Liver (tissue), 9 donors: Measurements from ENCODE around the gene COA1. TPM values are rescaled to one million over a fixed set of nuclear protein-coding genes. Genes with fewer than 3 reads are reported as not detected.

Source experiments
- DNase-seq: peaks from one replicate; pipeline ENCODE4 v3.0.0-alpha.2; 2017; ENCODE audit warnings: low spot score
- H3K27ac ChIP-seq, 2 donors: one replicate each; pipeline ENCODE4 v1.7.0; 2013; ENCODE audit warnings: inconsistent platforms in 2 of 2, low read length in 2 of 2, control low read depth in 1 of 2, low read depth in 1 of 2, mild to moderate bottlenecking in 1 of 2
- H3K27me3 ChIP-seq, 4 donors: one replicate each; pipeline versions ENCODE4 v1.6.1 to v1.7.0; 2013; ENCODE audit warnings: low read length in 3 of 4, inconsistent platforms in 1 of 4, mild to moderate bottlenecking in 1 of 4, moderate library complexity in 1 of 4; ENCODE audit not compliant: control insufficient read depth in 4 of 4, insufficient read depth in 4 of 4
- H3K36me3 ChIP-seq, 4 donors: one replicate each; pipeline versions ENCODE4 v1.6.1 to v1.7.0; 2013; ENCODE audit warnings: low read length in 3 of 4, mild to moderate bottlenecking in 3 of 4, low read depth in 1 of 4, moderate library complexity in 1 of 4; ENCODE audit not compliant: control insufficient read depth in 4 of 4, insufficient read depth in 3 of 4
- H3K4me1 ChIP-seq, 4 donors: one replicate each; pipeline versions ENCODE4 v1.6.1 to v1.7.0; 2013; ENCODE audit warnings: low read length in 3 of 4, mild to moderate bottlenecking in 3 of 4, moderate library complexity in 1 of 4; ENCODE audit not compliant: control insufficient read depth in 4 of 4, insufficient read depth in 4 of 4
- H3K4me3 ChIP-seq, 3 donors: one replicate each; pipeline versions ENCODE4 v1.6.1 to v1.7.0; 2013; ENCODE audit warnings: low read length in 3 of 3, control low read depth in 1 of 3, low read depth in 1 of 3, mild to moderate bottlenecking in 1 of 3
- H3K9ac ChIP-seq, 2 donors: one replicate each; pipeline ENCODE4 v1.7.0; 2013; ENCODE audit warnings: low read length in 2 of 2, mild to moderate bottlenecking in 2 of 2, moderate library complexity in 2 of 2, control low read depth in 1 of 2, low read depth in 1 of 2
- H3K9me3 ChIP-seq, 4 donors: one replicate each; pipeline versions ENCODE4 v1.6.1 to v1.7.0; 2013; ENCODE audit warnings: low read length in 3 of 4; ENCODE audit not compliant: control insufficient read depth in 4 of 4
- EGR1 ChIP-seq, 2 donors: IDR thresholded peaks; 2 replicates each; pipeline ENCODE4 v1.6.1; 2016 to 2018; ENCODE audit warnings: antibody characterized with exemption in 2 of 2, low read depth in 2 of 2
- FOXA1 ChIP-seq: IDR thresholded peaks from 2 replicates; pipeline ENCODE4 v1.6.1; 2016; ENCODE audit warnings: antibody characterized with exemption
- FOXA2 ChIP-seq: IDR thresholded peaks from 2 replicates; pipeline ENCODE4 v1.6.1; 2016; ENCODE audit warnings: antibody characterized with exemption
- GABPA ChIP-seq, 2 donors: IDR thresholded peaks in 1 of 2; conservative IDR thresholded peaks in 1 of 2; 2 replicates each; pipeline ENCODE4 v1.6.1; 2016; ENCODE audit warnings: antibody characterized with exemption in 2 of 2, mild to moderate bottlenecking in 1 of 2, moderate library complexity in 1 of 2
- HNF4A ChIP-seq, 2 donors: conservative IDR thresholded peaks; 2 replicates each; pipeline ENCODE4 v1.6.1; 2016; ENCODE audit warnings: antibody characterized with exemption in 2 of 2, mild to moderate bottlenecking in 2 of 2
- HNF4G ChIP-seq: IDR thresholded peaks from 2 replicates; pipeline ENCODE4 v1.6.1; 2016; ENCODE audit warnings: antibody characterized with exemption
- NR2F2 ChIP-seq: IDR thresholded peaks from 2 replicates; pipeline ENCODE4 v1.6.1; 2016; ENCODE audit warnings: antibody characterized with exemption
- RAD21 ChIP-seq, 2 donors: IDR thresholded peaks; 2 replicates each; pipeline ENCODE4 v1.6.1; 2016; ENCODE audit warnings: antibody characterized with exemption in 2 of 2, mild to moderate bottlenecking in 2 of 2
- RXRA ChIP-seq, 2 donors: IDR thresholded peaks; 2 replicates each; pipeline ENCODE4 v1.6.1; 2017 to 2018; ENCODE audit warnings: antibody characterized with exemption in 2 of 2, mild to moderate bottlenecking in 1 of 2
- SP1 ChIP-seq: IDR thresholded peaks from 2 replicates; pipeline ENCODE4 v1.6.1; 2018; ENCODE audit warnings: antibody characterized with exemption, mild to moderate bottlenecking
- TAF1 ChIP-seq: conservative IDR thresholded peaks from 2 replicates; pipeline ENCODE4 v1.6.1; 2016; ENCODE audit warnings: antibody characterized with exemption, mild to moderate bottlenecking
- YY1 ChIP-seq: IDR thresholded peaks from 2 replicates; pipeline ENCODE4 v1.6.1; 2016; ENCODE audit warnings: antibody characterized with exemption, mild to moderate bottlenecking
- WGBS: extraction: QIAGEN DNeasy Blood & Tissue Kit; methylation state at CpG from one replicate; pipeline ENCODE4 v1.1.7; 2013; 5-methylcytosine and 5-hydroxymethylcytosine counted together
- polyA plus RNA-seq, 2 donors: library from polyadenylated mRNA; stranded (reverse) in 1 of 2; unstranded in 1 of 2; fragments of 200-250 nt in 1 of 2; fragments of >200 nt in 1 of 2; fragmentation: Nextera tagmentation in 1 of 2; extraction: Ambion mirVana in 1 of 2; gene quantifications; one replicate each; pipeline versions ENCODE4 v1.2.1 to v1.2.3, GENCODE V29; 2013 to 2015
- total RNA-seq, 2 donors: library from RNA; depleted of rRNA; stranded (reverse); fragments of >200 nt; gene quantifications; one replicate each; pipeline ENCODE4 v1.2.3, GENCODE V29; 2014
- TF ChIP-seq, protein P1 (sequence below): IDR thresholded peaks from 2 replicates; pipeline ENCODE4 v1.6.1; 2016; ENCODE audit warnings: antibody characterized with exemption
- TF ChIP-seq, protein P2 (sequence below): IDR thresholded peaks from 2 replicates; pipeline ENCODE4 v1.6.1; 2016; ENCODE audit warnings: antibody characterized with exemption
- TF ChIP-seq, protein P3 (sequence below): IDR thresholded peaks from 2 replicates; pipeline ENCODE4 v1.6.1; 2016; ENCODE audit warnings: antibody characterized with exemption
- TF ChIP-seq, protein P4 (sequence below): IDR thresholded peaks from 2 replicates; pipeline ENCODE4 v1.6.1; 2016; ENCODE audit warnings: antibody characterized with exemption, mild to moderate bottlenecking
- TF ChIP-seq, protein P5 (sequence below): fragments of 150-350 bp; IDR thresholded peaks from 2 replicates; pipeline ENCODE4 v1.5.1; 2017; ENCODE audit warnings: improper control_type of control experiment, low read depth, low read length; ENCODE audit not compliant: missing input control
- donor health status: healthy.
- donor health status: healthy.
- donor health status: healthy.
- donor health status: healthy.
- donor health status: healthy.

COA1 gene
- total and polyA plus RNA-seq, 4 donors = 16.6 to 37.8 (median 29.4) TPM

DNA sequence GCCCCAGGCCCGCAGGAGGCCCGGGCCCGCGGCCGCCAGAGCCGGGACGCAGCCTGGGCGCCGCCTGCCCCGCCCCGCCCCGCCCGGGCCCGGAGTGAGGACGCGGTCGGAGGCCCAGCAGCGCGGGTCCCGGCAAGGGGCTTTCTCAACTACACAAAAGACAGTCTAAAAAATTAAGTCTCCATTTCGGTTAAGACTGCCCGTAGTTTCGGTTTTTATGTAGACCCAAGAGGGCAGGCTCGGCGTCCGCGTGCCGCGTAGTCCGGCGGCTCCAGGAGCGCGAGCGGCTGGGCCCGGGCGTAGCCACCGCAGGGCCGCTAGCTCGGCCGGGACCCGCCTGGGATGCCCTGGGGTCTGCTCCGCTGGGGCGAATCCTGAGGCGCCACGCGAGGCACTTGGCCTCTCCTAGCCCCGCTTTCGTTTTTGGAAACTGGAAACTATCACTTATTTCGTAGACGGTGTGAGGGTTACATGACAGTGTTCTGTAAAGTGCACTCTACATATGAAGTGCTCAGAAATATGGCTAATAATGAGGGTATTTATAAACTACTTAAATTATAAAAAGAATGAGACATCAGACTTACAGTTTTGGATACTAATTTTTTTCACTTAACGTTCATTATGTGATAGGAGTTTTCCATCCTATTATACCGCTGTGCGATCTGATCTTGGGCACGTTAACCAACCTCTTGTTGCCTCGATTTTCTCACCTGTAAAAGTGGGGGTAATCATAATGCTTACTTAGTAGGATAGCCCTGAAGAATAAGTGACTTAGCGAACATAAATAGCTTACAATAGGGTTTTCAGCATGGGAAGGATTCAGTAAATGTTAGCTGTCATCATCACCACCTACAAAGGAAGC, 29.7 kb upstream of the COA1 start (continued):
- TF ChIP-seq, protein P1, sequence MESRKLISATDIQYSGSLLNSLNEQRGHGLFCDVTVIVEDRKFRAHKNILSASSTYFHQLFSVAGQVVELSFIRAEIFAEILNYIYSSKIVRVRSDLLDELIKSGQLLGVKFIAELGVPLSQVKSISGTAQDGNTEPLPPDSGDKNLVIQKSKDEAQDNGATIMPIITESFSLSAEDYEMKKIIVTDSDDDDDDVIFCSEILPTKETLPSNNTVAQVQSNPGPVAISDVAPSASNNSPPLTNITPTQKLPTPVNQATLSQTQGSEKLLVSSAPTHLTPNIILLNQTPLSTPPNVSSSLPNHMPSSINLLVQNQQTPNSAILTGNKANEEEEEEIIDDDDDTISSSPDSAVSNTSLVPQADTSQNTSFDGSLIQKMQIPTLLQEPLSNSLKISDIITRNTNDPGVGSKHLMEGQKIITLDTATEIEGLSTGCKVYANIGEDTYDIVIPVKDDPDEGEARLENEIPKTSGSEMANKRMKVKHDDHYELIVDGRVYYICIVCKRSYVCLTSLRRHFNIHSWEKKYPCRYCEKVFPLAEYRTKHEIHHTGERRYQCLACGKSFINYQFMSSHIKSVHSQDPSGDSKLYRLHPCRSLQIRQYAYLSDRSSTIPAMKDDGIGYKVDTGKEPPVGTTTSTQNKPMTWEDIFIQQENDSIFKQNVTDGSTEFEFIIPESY = no peak
- no peak for TF ChIP-seq RXRA (IDR thresholded peaks at IDR 0.05)
- TF ChIP-seq HNF4G = no peak
- no peak for TF ChIP-seq FOXA2
- TF ChIP-seq GABPA (IDR thresholded peaks at IDR 0.05 in 1 of 2, conservative IDR thresholded peaks at IDR 0.05 in 1 of 2) = no peak
- TF ChIP-seq, protein P2, sequence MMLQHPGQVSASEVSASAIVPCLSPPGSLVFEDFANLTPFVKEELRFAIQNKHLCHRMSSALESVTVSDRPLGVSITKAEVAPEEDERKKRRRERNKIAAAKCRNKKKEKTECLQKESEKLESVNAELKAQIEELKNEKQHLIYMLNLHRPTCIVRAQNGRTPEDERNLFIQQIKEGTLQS = no peak
- TF ChIP-seq YY1 = no peak
- no peak for TF ChIP-seq FOXA1
- no peak for TF ChIP-seq TAF1
- TF ChIP-seq NR2F2 = no peak

DNA sequence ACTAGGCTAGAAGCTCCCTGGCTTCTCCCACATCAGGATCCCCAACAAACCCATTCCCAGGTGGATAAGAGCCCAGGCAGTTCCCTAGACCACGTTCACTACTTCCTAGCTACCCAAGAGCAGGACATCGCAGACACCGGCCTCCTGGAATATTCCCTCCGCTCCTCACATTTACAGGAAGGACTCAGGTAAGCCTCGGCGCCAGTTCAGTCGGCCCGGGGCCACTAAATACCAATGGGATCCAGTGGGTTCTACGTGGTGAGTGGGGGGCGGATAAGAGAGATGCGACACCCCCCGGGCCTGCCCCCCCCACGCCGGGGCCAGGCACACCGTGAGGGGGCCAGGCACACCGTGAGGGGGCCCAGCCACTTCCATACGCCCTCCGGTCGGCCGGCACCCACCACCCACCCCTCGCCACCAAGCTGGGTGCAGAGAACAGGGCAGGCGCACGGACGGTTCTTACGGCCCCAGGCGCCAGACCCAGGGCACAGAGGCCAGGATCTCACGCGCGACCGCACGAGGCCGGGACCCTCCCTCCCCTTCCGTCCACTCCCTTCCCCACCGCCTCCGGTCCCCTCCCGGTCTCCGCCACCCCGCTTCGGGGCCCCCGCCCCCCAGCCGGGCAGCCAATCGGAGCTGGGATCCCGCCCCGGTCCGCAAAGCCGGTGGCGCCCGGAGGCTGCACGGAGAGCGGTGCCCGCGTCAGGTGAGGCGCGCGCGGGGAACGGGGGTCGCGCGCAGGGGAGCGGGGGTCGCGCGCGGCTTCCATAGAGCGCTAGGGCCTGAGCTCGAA, 28.9 kb upstream of the COA1 start, which contains the start of gene BLVRA:
Gene BLVRA, plus strand, starts transcription at position 652 of the 793 bp plus-strand sequence. CDS start 12,479 bp downstream, outside the sequence.
- Histone ChIP-seq H3K9me3 (no peaks in the 10 kb centered on the region), H3K9ac (peak within 1 kb of the TSS; percentile 16 to 78), H3K4me3 (peak within 1 kb of the TSS; percentile 58 to 85 (median 79)), H3K27me3 (no peaks in the 10 kb centered on the region), H3K36me3 (no peaks in the 10 kb centered on the region), H3K27ac (peak within 1 kb of the TSS; percentile 54), H3K4me1 (peaks cover 0 to 10% (median 4%) of the 10 kb centered on the region in 4 donors)
- TF ChIP-seq FOXA2 = no peak
- no peak for TF ChIP-seq SP1
- TF ChIP-seq RAD21 (IDR thresholded peaks at IDR 0.05) = no peak
- TF ChIP-seq, protein P3, sequence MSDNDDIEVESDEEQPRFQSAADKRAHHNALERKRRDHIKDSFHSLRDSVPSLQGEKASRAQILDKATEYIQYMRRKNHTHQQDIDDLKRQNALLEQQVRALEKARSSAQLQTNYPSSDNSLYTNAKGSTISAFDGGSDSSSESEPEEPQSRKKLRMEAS = no peak
- TF ChIP-seq, protein P2 = no peak
- TF ChIP-seq TAF1 = no peak
- TF ChIP-seq HNF4A (conservative IDR thresholded peaks at IDR 0.05) = no peak
- 8% methylated on average over 67 of the region's 67 CpGs for WGBS
- DNase-seq = peak; percentile 76

DNA sequence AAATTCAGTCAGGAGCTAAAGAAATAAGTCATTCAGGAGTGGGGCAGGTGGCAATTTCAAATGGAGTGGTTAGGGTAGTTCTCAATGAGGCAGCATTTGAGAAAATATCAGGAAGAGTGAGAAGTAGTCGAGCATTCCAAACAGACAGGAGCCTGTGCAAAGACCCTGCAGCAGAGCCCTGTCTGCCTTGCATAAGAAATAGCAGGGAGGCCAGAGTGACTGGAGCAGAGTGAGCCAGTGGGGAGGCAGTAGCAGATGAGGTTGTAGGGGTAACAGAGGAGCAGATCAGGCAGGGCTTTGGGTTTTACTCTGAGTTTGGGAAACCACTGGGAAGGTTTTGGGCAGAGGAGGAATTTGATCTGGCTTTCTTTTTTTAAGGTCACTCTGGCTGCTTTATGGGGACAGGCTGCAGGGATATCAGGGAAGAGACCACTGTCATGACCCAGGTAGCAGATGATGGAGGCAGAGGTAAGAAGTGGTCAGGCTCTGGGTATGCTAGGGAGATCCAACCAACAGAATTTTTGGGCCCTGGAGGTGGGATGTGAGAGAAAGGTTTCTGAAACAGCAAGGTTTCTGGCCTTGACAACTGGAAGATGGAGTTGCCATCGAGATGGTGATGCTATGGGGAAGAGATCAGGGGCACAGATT, 27.9 kb upstream of the COA1 start:
- no peak for TF ChIP-seq EGR1 (IDR thresholded peaks at IDR 0.05; ENCODE audit: low read depth in 2 of 2)
- TF ChIP-seq FOXA2 = no peak
- no peak for TF ChIP-seq GABPA (IDR thresholded peaks at IDR 0.05 in 1 of 2, conservative IDR thresholded peaks at IDR 0.05 in 1 of 2)
- TF ChIP-seq, protein P4, sequence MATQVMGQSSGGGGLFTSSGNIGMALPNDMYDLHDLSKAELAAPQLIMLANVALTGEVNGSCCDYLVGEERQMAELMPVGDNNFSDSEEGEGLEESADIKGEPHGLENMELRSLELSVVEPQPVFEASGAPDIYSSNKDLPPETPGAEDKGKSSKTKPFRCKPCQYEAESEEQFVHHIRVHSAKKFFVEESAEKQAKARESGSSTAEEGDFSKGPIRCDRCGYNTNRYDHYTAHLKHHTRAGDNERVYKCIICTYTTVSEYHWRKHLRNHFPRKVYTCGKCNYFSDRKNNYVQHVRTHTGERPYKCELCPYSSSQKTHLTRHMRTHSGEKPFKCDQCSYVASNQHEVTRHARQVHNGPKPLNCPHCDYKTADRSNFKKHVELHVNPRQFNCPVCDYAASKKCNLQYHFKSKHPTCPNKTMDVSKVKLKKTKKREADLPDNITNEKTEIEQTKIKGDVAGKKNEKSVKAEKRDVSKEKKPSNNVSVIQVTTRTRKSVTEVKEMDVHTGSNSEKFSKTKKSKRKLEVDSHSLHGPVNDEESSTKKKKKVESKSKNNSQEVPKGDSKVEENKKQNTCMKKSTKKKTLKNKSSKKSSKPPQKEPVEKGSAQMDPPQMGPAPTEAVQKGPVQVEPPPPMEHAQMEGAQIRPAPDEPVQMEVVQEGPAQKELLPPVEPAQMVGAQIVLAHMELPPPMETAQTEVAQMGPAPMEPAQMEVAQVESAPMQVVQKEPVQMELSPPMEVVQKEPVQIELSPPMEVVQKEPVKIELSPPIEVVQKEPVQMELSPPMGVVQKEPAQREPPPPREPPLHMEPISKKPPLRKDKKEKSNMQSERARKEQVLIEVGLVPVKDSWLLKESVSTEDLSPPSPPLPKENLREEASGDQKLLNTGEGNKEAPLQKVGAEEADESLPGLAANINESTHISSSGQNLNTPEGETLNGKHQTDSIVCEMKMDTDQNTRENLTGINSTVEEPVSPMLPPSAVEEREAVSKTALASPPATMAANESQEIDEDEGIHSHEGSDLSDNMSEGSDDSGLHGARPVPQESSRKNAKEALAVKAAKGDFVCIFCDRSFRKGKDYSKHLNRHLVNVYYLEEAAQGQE = no peak
- TF ChIP-seq NR2F2 = no peak
- TF ChIP-seq RXRA (IDR thresholded peaks at IDR 0.05) = no peak
- TF ChIP-seq YY1 = no peak
- no peak for TF ChIP-seq RAD21 (IDR thresholded peaks at IDR 0.05)
- no peak for TF ChIP-seq SP1
- TF ChIP-seq, protein P5, sequence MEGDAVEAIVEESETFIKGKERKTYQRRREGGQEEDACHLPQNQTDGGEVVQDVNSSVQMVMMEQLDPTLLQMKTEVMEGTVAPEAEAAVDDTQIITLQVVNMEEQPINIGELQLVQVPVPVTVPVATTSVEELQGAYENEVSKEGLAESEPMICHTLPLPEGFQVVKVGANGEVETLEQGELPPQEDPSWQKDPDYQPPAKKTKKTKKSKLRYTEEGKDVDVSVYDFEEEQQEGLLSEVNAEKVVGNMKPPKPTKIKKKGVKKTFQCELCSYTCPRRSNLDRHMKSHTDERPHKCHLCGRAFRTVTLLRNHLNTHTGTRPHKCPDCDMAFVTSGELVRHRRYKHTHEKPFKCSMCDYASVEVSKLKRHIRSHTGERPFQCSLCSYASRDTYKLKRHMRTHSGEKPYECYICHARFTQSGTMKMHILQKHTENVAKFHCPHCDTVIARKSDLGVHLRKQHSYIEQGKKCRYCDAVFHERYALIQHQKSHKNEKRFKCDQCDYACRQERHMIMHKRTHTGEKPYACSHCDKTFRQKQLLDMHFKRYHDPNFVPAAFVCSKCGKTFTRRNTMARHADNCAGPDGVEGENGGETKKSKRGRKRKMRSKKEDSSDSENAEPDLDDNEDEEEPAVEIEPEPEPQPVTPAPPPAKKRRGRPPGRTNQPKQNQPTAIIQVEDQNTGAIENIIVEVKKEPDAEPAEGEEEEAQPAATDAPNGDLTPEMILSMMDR = no peak
- TF ChIP-seq, protein P3 = no peak
- no peak for TF ChIP-seq HNF4G
- Histone ChIP-seq H3K4me1 (peaks cover 0 to 10% (median 4%) of the 10 kb centered on the region in 4 donors), H3K27me3 (no peaks in the 10 kb centered on the region), H3K9me3 (no peaks in the 10 kb centered on the region), H3K9ac (no peak overlapping the region), H3K36me3 (no peaks in the 10 kb centered on the region), H3K4me3 (no peak overlapping the region), H3K27ac (no peak overlapping the region)
- no peak for DNase-seq
- 90% methylated on average over 2 of the region's 2 CpGs for whole genome bisulfite sequencing
